Measurements from ENCODE around the gene CYSTM1.

CYSTM1 gene

GRCh38 chr5:140133514-140134167 is 41.3 kb upstream of the CYSTM1 start:
- TF ChIP-seq, protein P1, sequence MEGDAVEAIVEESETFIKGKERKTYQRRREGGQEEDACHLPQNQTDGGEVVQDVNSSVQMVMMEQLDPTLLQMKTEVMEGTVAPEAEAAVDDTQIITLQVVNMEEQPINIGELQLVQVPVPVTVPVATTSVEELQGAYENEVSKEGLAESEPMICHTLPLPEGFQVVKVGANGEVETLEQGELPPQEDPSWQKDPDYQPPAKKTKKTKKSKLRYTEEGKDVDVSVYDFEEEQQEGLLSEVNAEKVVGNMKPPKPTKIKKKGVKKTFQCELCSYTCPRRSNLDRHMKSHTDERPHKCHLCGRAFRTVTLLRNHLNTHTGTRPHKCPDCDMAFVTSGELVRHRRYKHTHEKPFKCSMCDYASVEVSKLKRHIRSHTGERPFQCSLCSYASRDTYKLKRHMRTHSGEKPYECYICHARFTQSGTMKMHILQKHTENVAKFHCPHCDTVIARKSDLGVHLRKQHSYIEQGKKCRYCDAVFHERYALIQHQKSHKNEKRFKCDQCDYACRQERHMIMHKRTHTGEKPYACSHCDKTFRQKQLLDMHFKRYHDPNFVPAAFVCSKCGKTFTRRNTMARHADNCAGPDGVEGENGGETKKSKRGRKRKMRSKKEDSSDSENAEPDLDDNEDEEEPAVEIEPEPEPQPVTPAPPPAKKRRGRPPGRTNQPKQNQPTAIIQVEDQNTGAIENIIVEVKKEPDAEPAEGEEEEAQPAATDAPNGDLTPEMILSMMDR (IDR thresholded peaks at IDR 0.05; ENCODE audit: borderline replicate concordance, insufficient read depth, low read depth, low read length), result no peak
- H3K4me3 ChIP-seq (ENCODE audit: low read depth, low read length), result no peak overlapping the region

GRCh38 chr5:140134277-140134935 is 40.6 kb upstream of the CYSTM1 start:
- TF ChIP-seq, protein P1 (IDR thresholded peaks at IDR 0.05; ENCODE audit: borderline replicate concordance, insufficient read depth, low read depth, low read length), result no peak
- no peak overlapping the region for H3K4me3 ChIP-seq (ENCODE audit: low read depth, low read length)

DNA sequence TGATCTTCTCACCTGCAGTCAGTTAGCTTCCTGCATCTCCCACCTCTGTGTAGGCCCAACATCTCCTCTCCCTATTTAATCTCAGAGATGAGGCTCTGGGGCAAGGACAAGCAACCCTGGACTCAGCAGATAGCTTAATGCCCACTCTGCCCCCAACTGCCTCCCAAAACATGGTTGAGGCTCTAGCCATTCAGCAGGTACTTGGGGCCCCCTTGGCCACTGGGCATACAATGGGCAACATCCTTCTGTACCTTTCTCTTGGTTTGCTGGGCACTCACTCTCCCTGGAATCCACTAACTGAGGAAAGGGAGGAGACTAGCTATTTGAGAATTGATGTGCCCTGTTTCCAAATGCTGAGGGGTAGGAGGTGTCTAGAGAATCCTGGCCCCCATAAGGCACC is 39.9 kb upstream of the CYSTM1 start:
- H3K4me3 ChIP-seq (ENCODE audit: low read depth, low read length), result no peak overlapping the region
- TF ChIP-seq, protein P1 (IDR thresholded peaks at IDR 0.05; ENCODE audit: borderline replicate concordance, insufficient read depth, low read depth, low read length), result no peak

DNA sequence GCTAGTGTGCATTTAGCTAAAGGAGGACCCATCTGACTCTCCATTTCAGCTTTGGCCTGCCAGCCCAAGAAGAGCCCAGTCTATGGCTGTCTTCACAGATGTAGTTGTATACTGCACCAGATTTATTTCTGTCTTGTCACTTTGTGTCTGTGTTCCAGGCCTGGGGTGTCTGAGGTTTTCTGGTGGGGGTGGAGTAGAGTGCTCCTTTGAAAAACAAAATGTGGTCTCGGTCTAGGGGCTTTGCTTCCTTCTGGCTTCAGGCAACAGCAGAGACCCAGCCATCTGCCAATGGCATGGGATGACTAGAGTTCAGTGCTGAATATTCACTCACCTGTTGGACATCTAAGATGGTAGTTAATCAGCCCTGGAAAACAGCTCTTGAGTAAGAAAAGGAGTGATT is 38.4 kb upstream of the CYSTM1 start:
- TF ChIP-seq, protein P1 (IDR thresholded peaks at IDR 0.05; ENCODE audit: borderline replicate concordance, insufficient read depth, low read depth, low read length), result no peak
- no peak overlapping the region for H3K4me3 ChIP-seq (ENCODE audit: low read depth, low read length)

DNA sequence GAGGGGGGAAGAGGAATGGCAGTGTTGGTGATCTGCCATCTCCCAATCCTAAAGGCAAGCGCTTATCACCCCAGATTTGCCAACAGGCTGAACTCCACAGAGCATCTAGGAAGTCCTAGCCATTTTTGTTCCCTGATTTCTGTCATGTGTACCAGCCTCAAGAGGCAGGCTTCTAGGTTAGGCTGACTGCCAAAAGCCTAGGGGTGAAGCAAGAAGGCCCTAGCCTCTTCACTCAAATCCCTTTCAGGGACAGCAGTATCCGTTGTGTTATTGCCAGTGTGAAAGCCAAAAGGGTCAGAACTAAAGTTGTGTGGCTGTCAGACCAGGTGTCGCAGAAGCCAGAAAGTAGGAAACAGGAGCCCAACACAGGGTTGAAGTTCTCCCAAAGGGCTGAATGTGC is 34.6 kb upstream of the CYSTM1 start:
- TF ChIP-seq, protein P1 (IDR thresholded peaks at IDR 0.05; ENCODE audit: borderline replicate concordance, insufficient read depth, low read depth, low read length), result no peak
- H3K4me3 ChIP-seq (ENCODE audit: low read depth, low read length), result no peak overlapping the region

- TF ChIP-seq, protein P1 (IDR thresholded peaks at IDR 0.05; ENCODE audit: borderline replicate concordance, insufficient read depth, low read depth, low read length), result no peak
- H3K4me3 ChIP-seq (ENCODE audit: low read depth, low read length), result no peak overlapping the region
Observed at GRCh38 chr5:140141241-140141640, 33.7 kb upstream of the CYSTM1 start.

DNA sequence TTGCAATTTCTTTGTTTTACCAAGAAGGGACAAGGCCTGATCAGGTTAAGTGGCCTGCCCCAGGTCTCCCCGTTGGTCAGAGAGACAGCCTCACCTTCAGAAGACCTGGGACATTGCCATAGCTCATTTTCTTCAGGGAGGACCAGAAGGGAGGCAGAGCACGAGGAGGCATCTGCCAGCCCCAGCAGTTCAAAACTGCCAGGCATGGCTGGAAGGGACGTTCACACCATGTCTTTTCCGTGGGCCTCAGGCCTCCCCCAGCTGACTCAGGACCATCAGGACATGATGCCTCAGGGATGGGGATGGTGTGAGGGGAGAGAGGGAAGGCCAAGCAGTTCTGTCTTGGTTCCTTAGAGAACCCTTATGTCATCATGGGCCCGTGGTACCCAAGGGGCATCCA is 32.7 kb upstream of the CYSTM1 start:
- no peak overlapping the region for H3K4me3 ChIP-seq (ENCODE audit: low read depth, low read length)
- TF ChIP-seq, protein P1 (IDR thresholded peaks at IDR 0.05; ENCODE audit: borderline replicate concordance, insufficient read depth, low read depth, low read length), result no peak
